Keratinocyte (primary cell): ENCODE results near the gene CCNK. TPM values are rescaled to one million over a fixed set of nuclear protein-coding genes. Genes with fewer than 3 reads are reported as not detected.

ENCODE experiments used
- DNase-seq: peaks from one replicate; pipeline ENCODE4 v3.0.0-alpha.2; 2011; ENCODE audit warnings: low read depth, missing footprints, low spot score
- FAIRE-seq: peaks from 2 replicates; lab custom pipeline; 2011; peaks lifted over from hg19 to GRCh38; lab: Jason Lieb, UNC
- H2AFZ ChIP-seq: 2 replicates; pipeline ENCODE4 v1.6.0; 2012; ENCODE audit warnings: low read length, control low read depth, inconsistent platforms; ENCODE audit not compliant: control insufficient read depth
- H3K27ac ChIP-seq: 2 replicates; pipeline ENCODE4 v1.5.1; 2011; ENCODE audit warnings: low read length; ENCODE audit not compliant: control insufficient read depth, insufficient read depth
- H3K27me3 ChIP-seq: 3 replicates; pipeline ENCODE4 v1.6.0; 2011; ENCODE audit warnings: low read length; ENCODE audit not compliant: control insufficient read depth, insufficient read depth; ENCODE audit errors: extremely low read depth
- H3K36me3 ChIP-seq, 2 experiments: 2 replicates in 1 of 2; 3 replicates in 1 of 2; pipeline ENCODE4 v1.5.1; 2011; ENCODE audit warnings: low read length in 2 of 2, mild to moderate bottlenecking in 1 of 2; ENCODE audit not compliant: control insufficient read depth in 2 of 2, insufficient read depth in 2 of 2; ENCODE audit errors: extremely low read depth in 1 of 2
- H3K4me1 ChIP-seq: 3 replicates; pipeline ENCODE4 v1.5.1; 2011; ENCODE audit warnings: low read length; ENCODE audit not compliant: control insufficient read depth, insufficient read depth; ENCODE audit errors: extremely low read depth
- H3K4me2 ChIP-seq: 3 replicates; pipeline ENCODE4 v1.6.0; 2011; ENCODE audit warnings: low read depth, low read length; ENCODE audit not compliant: control insufficient read depth, insufficient read depth; ENCODE audit errors: extremely low read depth
- H3K4me3 ChIP-seq, 3 experiments: fragments of 200-600 bp in 1 of 3; sonication (generic) in 1 of 3; 2 replicates in 2 of 3; 3 replicates in 1 of 3; pipeline ENCODE4 v1.5.1; 2011 to 2016; ENCODE audit warnings: low read length in 3 of 3, mild to moderate bottlenecking in 3 of 3, control low read depth in 2 of 3, inconsistent platforms in 1 of 3, low read depth in 1 of 3, mixed read lengths in 1 of 3, mixed run types in 1 of 3, moderate library complexity in 1 of 3; ENCODE audit not compliant: control insufficient read depth in 2 of 3, insufficient read depth in 2 of 3; ENCODE audit errors: extremely low read depth in 1 of 3
- H3K79me2 ChIP-seq: 2 replicates; pipeline ENCODE4 v1.6.0; 2012; ENCODE audit warnings: low read length; ENCODE audit not compliant: control insufficient read depth, insufficient read depth
- H3K9ac ChIP-seq: 3 replicates; pipeline ENCODE4 v1.6.0; 2011; ENCODE audit warnings: low read length; ENCODE audit not compliant: control insufficient read depth, insufficient read depth; ENCODE audit errors: extremely low read depth
- H3K9me1 ChIP-seq: 3 replicates; pipeline ENCODE4 v1.6.0; 2011; ENCODE audit warnings: low read length; ENCODE audit not compliant: control insufficient read depth, insufficient read depth; ENCODE audit errors: extremely low read depth
- H3K9me3 ChIP-seq: 2 replicates; pipeline ENCODE4 v1.5.1; 2012; ENCODE audit warnings: low read depth, low read length; ENCODE audit not compliant: control insufficient read depth
- H4K20me1 ChIP-seq: 3 replicates; pipeline ENCODE4 v1.6.0; 2011; ENCODE audit warnings: low read length; ENCODE audit not compliant: control insufficient read depth, insufficient read depth; ENCODE audit errors: extremely low read depth
- EZH2 ChIP-seq: IDR thresholded peaks from one replicate; pipeline ENCODE4 v1.6.1; 2012; ENCODE audit warnings: inconsistent platforms, mild to moderate bottlenecking, low read length, moderate library complexity
- dilution Hi-C: fragments of 300-500 bp; cut with MboI; formaldehyde crosslinking; loops from one replicate; pipeline ENCODE4 v1.7.0; 2020; ENCODE audit warnings: low sequenced_read_pairs; ENCODE audit not compliant: extremely low pct_ligation_motif_present
- polyA plus RNA-seq, 5 experiments: library from polyadenylated mRNA; depleted of rRNA in 3 of 5; stranded (reverse) in 3 of 5; stranded (forward) in 1 of 5; unstranded in 1 of 5; fragments of >200 nt; gene quantifications; 1 replicate in 1 of 5; 2 replicates in 3 of 5; 3 replicates in 1 of 5; pipeline versions ENCODE4 v1.2.1 to v1.2.3, GENCODE V29; 2011 to 2012; ENCODE audit warnings: missing spikeins in 2 of 5, low read depth in 1 of 5, low replicate concordance in 1 of 5
- TF ChIP-seq, protein P1 (sequence below), 3 experiments: IDR thresholded peaks in 1 of 3; conservative IDR thresholded peaks in 1 of 3; optimal IDR thresholded peaks in 1 of 3; 2 replicates in 2 of 3; 3 replicates in 1 of 3; pipeline versions ENCODE3 to v1.5.1; 2011; ENCODE audit warnings: low read length in 3 of 3, mild to moderate bottlenecking in 3 of 3, moderate library complexity in 2 of 3, control low read depth in 1 of 3, inconsistent platforms in 1 of 3; ENCODE audit not compliant: insufficient read depth in 2 of 3; ENCODE audit errors: extremely low read depth in 1 of 3

Gene CCNK
- polyA plus RNA-seq, 1 donor (not counting 4 experiments of a cell fraction or from before 2014, with no cell fraction given) = 12.8 TPM

DNA sequence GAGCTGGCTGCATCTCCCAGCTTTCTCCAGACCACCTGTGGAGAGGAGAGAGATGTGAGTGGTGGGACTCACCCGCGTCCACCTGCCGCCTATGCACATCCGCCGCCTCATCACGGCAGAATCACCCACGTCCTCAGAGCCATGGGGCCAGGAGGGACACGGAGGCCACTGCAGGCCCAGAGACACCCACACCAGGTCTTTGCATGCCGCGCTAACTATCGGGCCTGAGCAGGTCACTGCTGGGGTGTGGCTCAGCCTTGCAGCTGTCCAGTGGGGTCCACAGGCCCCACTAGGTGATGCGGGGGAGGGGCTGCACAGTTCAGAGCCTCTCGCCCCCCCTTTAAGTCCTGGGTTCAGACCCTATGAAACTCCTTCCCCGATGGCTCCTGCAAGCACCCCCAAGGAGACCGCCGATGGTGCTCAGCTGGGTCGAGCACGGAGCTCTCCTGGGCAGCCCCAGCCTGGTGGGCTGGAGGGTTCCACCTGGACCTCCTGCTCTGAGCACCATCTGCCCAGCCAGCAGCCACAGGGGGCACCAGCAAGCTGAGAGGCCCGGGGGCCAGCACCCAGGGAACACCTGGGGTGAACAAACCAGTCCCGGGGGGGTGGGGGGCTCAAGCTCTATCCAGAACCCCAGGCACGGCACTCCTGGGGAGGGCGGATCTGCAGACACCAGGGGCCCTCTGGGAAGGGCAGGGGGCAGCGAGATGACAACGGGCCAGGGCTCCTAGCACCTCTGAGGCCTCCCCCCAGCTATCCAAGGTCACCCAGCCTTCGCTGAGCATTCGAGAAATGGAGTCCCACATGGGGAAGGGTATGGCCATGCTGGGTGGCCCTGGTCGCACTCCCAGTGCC is 34.3 kb downstream of the CCNK start:
- no peak for FAIRE-seq
- peaks cover 17 to 20% of the 10 kb centered on the region in 2 experiments for H3K36me3 ChIP-seq
- H3K9me3 ChIP-seq = no peaks in the 10 kb centered on the region
- H3K4me2 ChIP-seq = no peak overlapping the region
- no peaks in the 10 kb centered on the region for H3K27me3 ChIP-seq
- peaks cover 17% of the 10 kb centered on the region for H3K79me2 ChIP-seq
- no peak overlapping the region for H2AFZ ChIP-seq
- H3K27ac ChIP-seq = no peak overlapping the region
- DNase-seq = no peak
- H3K9me1 ChIP-seq = no peaks in the 10 kb centered on the region
- no peak overlapping the region for H3K4me3 ChIP-seq
- no peaks in the 10 kb centered on the region for H3K4me1 ChIP-seq
- dilution Hi-C loops = no loop called here
- TF ChIP-seq, protein P1, sequence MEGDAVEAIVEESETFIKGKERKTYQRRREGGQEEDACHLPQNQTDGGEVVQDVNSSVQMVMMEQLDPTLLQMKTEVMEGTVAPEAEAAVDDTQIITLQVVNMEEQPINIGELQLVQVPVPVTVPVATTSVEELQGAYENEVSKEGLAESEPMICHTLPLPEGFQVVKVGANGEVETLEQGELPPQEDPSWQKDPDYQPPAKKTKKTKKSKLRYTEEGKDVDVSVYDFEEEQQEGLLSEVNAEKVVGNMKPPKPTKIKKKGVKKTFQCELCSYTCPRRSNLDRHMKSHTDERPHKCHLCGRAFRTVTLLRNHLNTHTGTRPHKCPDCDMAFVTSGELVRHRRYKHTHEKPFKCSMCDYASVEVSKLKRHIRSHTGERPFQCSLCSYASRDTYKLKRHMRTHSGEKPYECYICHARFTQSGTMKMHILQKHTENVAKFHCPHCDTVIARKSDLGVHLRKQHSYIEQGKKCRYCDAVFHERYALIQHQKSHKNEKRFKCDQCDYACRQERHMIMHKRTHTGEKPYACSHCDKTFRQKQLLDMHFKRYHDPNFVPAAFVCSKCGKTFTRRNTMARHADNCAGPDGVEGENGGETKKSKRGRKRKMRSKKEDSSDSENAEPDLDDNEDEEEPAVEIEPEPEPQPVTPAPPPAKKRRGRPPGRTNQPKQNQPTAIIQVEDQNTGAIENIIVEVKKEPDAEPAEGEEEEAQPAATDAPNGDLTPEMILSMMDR (optimal IDR thresholded peaks at IDR 0.05 in 1 of 3, IDR thresholded peaks at IDR 0.05 in 1 of 3, conservative IDR thresholded peaks at IDR 0.05 in 1 of 3; ENCODE audit: extremely low read depth in 1 of 3, insufficient read depth in 2 of 3, low read length in 3 of 3) = no peak
- no peak for TF ChIP-seq EZH2
- H4K20me1 ChIP-seq = peaks cover 3% of the 10 kb centered on the region
- H3K9ac ChIP-seq = no peak overlapping the region

DNA sequence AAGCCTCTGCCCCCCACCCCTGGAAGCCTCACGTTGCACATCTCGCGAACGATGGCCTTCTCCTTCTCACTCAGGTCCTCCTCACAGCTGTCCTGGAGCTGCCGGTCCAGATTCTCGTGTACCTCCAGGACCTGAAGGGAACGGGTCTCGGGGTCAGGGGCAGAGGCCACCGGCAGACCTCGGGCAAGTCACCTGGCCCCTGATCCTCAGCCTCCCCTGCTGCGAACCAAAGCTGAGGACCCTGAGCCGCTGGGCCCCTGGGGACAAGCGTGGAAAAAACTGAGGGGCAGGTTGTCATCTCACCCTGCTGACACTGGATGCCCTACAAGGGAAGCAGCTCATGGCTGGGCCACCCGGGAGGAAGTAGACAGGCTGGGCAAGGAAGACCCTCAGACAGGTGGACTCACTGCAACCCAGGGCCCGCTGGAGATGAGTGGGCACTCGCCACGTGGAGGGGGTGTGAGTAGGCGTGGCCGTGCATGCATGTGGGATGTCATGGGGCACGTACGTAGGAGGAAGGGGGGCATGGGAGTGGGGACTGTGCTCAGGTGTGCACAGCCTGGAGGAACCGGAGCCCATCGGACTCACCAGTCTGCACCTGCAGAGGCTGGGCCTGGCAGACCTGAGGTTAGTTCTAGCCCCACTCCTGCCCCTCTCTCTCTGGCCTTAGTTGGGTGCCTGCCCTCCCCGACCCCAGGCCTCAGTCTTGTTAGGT is 35.1 kb downstream of the CCNK start:
- Histone ChIP-seq H3K9me3 (no peaks in the 10 kb centered on the region), H3K4me2 (no peak overlapping the region), H3K36me3 (peaks cover 14 to 16% of the 10 kb centered on the region in 2 experiments), H3K27me3 (no peaks in the 10 kb centered on the region), H2AFZ (no peak overlapping the region), H3K4me3 (no peak overlapping the region), H3K9ac (no peak overlapping the region), H3K9me1 (no peaks in the 10 kb centered on the region), H3K79me2 (peaks cover 17% of the 10 kb centered on the region), H3K4me1 (no peaks in the 10 kb centered on the region), H3K27ac (no peak overlapping the region), H4K20me1 (peaks cover 3% of the 10 kb centered on the region)
- DNase-seq (no peak), FAIRE-seq (no peak)
- TF ChIP-seq EZH2 = no peak
- dilution Hi-C loops = no loop called here
